ENCODE results near the gene TCP11L2. TPM values are rescaled to one million over a fixed set of nuclear protein-coding genes. Genes with fewer than 3 reads are reported as not detected.

TCP11L2 gene
- total RNA-seq, 1 experiment from 2014 or later: 6.1 TPM

DNA sequence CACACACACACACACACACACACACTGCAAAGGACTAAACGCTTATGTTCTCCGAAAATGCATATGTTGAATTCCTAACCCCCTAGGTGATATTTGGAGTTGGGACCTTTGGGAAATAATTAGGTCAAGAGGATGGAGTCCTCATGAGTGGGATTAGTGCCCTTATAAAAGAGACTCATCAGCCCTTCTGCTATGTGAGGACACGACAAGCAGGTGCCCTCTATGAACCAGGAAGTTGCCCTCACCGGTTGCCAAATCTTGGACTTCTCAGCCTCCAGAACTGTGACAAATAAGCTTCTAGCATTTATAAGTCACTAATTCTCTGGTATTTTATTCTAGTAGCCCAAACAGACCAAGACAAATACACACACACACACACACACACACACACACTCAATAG is 20.7 kb upstream of the TCP11L2 start:
- no peak overlapping the region for H2BK12ac ChIP-seq (ENCODE audit: insufficient read length, low read depth, low read length)
- peaks cover 2 to 4% of the 10 kb centered on the region in 2 experiments; a peak in 2 of 4 replicates for H3K4me1 Mint-ChIP-seq
- H3K27me3 ChIP-seq (ENCODE audit: insufficient read depth, low read length): no peaks in the 10 kb centered on the region
- no peak overlapping the region for H4K5ac ChIP-seq (ENCODE audit: insufficient read length, low read depth, low read length)
- H2AK5ac ChIP-seq (ENCODE audit: insufficient read length, low read length): no peak overlapping the region
- H3K56ac ChIP-seq (ENCODE audit: insufficient read length, low read depth, low read length): no peak overlapping the region
- no peaks in the 10 kb centered on the region; the same call in 1 of the 2 replicates for H3K27me3 Mint-ChIP-seq (ENCODE audit: low read depth)
- H4K20me1 ChIP-seq (ENCODE audit: control insufficient read depth, insufficient read depth, insufficient read length): no peaks in the 10 kb centered on the region
- H4K91ac ChIP-seq (ENCODE audit: insufficient read length, low read depth, low read length): no peak overlapping the region
- WGBS (ENCODE audit: extremely low coverage, insufficient read length, low lambda C conversion rate): no CpG with 5 or more reads among the region's 4 CpGs
- no peaks in the 10 kb centered on the region for H3K36me3 Mint-ChIP-seq (ENCODE audit: insufficient read depth in 1 of 3, low read depth in 3 of 3)
- H3K9me3 ChIP-seq (ENCODE audit: control insufficient read depth, low read depth, low read length): no peaks in the 10 kb centered on the region
- H3K27ac Mint-ChIP-seq: no peak overlapping the region
- H4K8ac ChIP-seq (replicated peaks; ENCODE audit: insufficient read length, low read depth, low read length): no peak overlapping the region
- H3K23ac ChIP-seq (ENCODE audit: insufficient read length, low read depth, low read length): no peak overlapping the region
- H3K79me2 ChIP-seq (ENCODE audit: insufficient read depth, low read length): no peaks in the 10 kb centered on the region
- H3K18ac ChIP-seq (ENCODE audit: insufficient read length, low read depth, low read length): no peak overlapping the region
- H2BK5ac ChIP-seq (ENCODE audit: insufficient read length, low read length): no peak overlapping the region
- H3K9me3 Mint-ChIP-seq: no peaks in the 10 kb centered on the region
- H2BK20ac ChIP-seq (ENCODE audit: low read depth, low read length, poor library complexity, severe bottlenecking): no peak overlapping the region
- no peak overlapping the region for H3K4me2 ChIP-seq (ENCODE audit: insufficient read depth, insufficient read length, low read length)
- H2BK15ac ChIP-seq (ENCODE audit: low read depth, low read length): no peak overlapping the region
- H3T11ph ChIP-seq (ENCODE audit: low read length): no peak overlapping the region
- H3K14ac ChIP-seq (ENCODE audit: insufficient read depth, low read length): no peak overlapping the region
- TF ChIP-seq, protein P1, sequence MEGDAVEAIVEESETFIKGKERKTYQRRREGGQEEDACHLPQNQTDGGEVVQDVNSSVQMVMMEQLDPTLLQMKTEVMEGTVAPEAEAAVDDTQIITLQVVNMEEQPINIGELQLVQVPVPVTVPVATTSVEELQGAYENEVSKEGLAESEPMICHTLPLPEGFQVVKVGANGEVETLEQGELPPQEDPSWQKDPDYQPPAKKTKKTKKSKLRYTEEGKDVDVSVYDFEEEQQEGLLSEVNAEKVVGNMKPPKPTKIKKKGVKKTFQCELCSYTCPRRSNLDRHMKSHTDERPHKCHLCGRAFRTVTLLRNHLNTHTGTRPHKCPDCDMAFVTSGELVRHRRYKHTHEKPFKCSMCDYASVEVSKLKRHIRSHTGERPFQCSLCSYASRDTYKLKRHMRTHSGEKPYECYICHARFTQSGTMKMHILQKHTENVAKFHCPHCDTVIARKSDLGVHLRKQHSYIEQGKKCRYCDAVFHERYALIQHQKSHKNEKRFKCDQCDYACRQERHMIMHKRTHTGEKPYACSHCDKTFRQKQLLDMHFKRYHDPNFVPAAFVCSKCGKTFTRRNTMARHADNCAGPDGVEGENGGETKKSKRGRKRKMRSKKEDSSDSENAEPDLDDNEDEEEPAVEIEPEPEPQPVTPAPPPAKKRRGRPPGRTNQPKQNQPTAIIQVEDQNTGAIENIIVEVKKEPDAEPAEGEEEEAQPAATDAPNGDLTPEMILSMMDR (conservative IDR thresholded peaks at IDR 0.05): no peak
- DNase-seq: no peak
- no peaks in the 10 kb centered on the region for H3K4me1 ChIP-seq (ENCODE audit: insufficient read depth, low read length)
- no peak overlapping the region for H2BK120ac ChIP-seq (ENCODE audit: low read depth, low read length, poor library complexity, severe bottlenecking)
- no peak overlapping the region for H3K4ac ChIP-seq (ENCODE audit: low read depth, low read length)
- no peak overlapping the region for H2AFZ ChIP-seq (ENCODE audit: low read length)
- no peak overlapping the region for H3K4me3 Mint-ChIP-seq
- H3K27ac ChIP-seq (ENCODE audit: insufficient read length, low read depth, low read length): no peak overlapping the region
- H3K79me1 ChIP-seq (ENCODE audit: insufficient read depth, low read depth, low read length, poor library complexity, severe bottlenecking): no peaks in the 10 kb centered on the region
- no peak overlapping the region for H3K9ac ChIP-seq (ENCODE audit: extremely low read depth, insufficient read length, low read length)
- no peaks in the 10 kb centered on the region for H3K23me2 ChIP-seq (ENCODE audit: insufficient read length, low read depth, low read length, poor library complexity, severe bottlenecking)
